Measurements from ENCODE around the gene RAPGEF4. TPM values are rescaled to one million over a fixed set of nuclear protein-coding genes. Genes with fewer than 3 reads are reported as not detected.

The RAPGEF4 gene
- total and polyA plus RNA-seq, 2 of the 4 experiments (the other 2 are of a cell fraction): 1.7 to 3.2 TPM

- 100% methylated on average over 1 of the region's 6 CpGs; no CpG with 5 or more reads in 1 of the 2 experiments for WGBS, 2 experiments (ENCODE audit: extremely low coverage in 2 of 2, insufficient read length in 1 of 2)
These were observed 86.9 kb downstream of the RAPGEF4 start for GRCh38 chr2:172822585-172822984.

More at GRCh38 chr2:172822585-172822984, 86.9 kb downstream of the RAPGEF4 start:
- H3K79me1 ChIP-seq (ENCODE audit: low read depth in 1 of 2, low read length in 2 of 2): no peaks in the 10 kb centered on the region
- no peak overlapping the region for H4K5ac ChIP-seq (ENCODE audit: low read depth, low read length)
- H3K36me3 ChIP-seq (ENCODE audit: control insufficient read depth, insufficient read depth, low read length): no peaks in the 10 kb centered on the region
- H3K56ac ChIP-seq (ENCODE audit: extremely low read depth, insufficient read depth, low read length): no peak overlapping the region
- no peaks in the 10 kb centered on the region for H3K27me3 ChIP-seq (ENCODE audit: control insufficient read depth, insufficient read depth, low read length)
- no peak overlapping the region for H3K9ac ChIP-seq (ENCODE audit: low read depth, low read length)
- H4K20me1 ChIP-seq (ENCODE audit: insufficient read depth, low read length): no peaks in the 10 kb centered on the region
- peaks cover 9% of the 10 kb centered on the region for H3K4me1 ChIP-seq (ENCODE audit: control insufficient read depth, insufficient read depth, low read length)
- H2BK5ac ChIP-seq (ENCODE audit: low read depth, low read length, poor library complexity, severe bottlenecking): no peak overlapping the region
- no peak overlapping the region for H3K23ac ChIP-seq (ENCODE audit: low read depth, low read length)
- peak overlapping the region; percentile 48 for H2AK9ac ChIP-seq (replicated peaks; ENCODE audit: low read depth, low read length, poor library complexity)
- BruUV-seq (replicated peaks): no TSS peak
- no peak overlapping the region for H3K4me3 ChIP-seq (ENCODE audit: insufficient read depth, low read depth, low read length)
- H2AFZ ChIP-seq (replicated peaks; ENCODE audit: low read length, poor library complexity): no peak overlapping the region
- TF ChIP-seq ELK1 (IDR thresholded peaks at IDR 0.05; ENCODE audit: borderline replicate concordance, low read depth, low read length): no peak
- TF ChIP-seq CEBPB (IDR thresholded peaks at IDR 0.05; ENCODE audit: low read depth, low read length): no peak
- H4K8ac ChIP-seq (ENCODE audit: low read depth in 2 of 2, low read length in 2 of 2): no peak overlapping the region
- intact Hi-C loops (cut with micrococcal nuclease): loop anchor here (10.0 kb wide), 1 partner anchor 1522 kb away; no protein-coding TSS in a partner anchor
- H3K18ac ChIP-seq (ENCODE audit: low read depth, low read length): no peak overlapping the region
- ChIA-PET POLR2A (ENCODE audit: unreplicated experiment) (no interaction called here), CTCF (no interaction called here)
- no peak overlapping the region for H2BK15ac ChIP-seq (ENCODE audit: low read depth, low read length)
- H3K9me1 ChIP-seq (ENCODE audit: insufficient read depth, low read length): peaks cover 9% of the 10 kb centered on the region
- no peak overlapping the region for H3K14ac ChIP-seq (replicated peaks; ENCODE audit: low read depth, low read length)
- in situ Hi-C loops (cut with MboI; ENCODE audit: low sequenced_read_pairs): loop anchor here (25.0 kb wide), 1 partner anchor 1515 kb away; the partner anchor contains the start of gene SP9
- no peak overlapping the region for H2BK20ac ChIP-seq (ENCODE audit: low read depth, low read length)
- no peak overlapping the region for H3K4me2 ChIP-seq (ENCODE audit: low read depth, low read length)
- H3K27ac ChIP-seq (ENCODE audit: insufficient read depth, low read length): no peak overlapping the region
- peak overlapping the region; percentile 15; the same call in 1 of the 2 replicates for H2AK5ac ChIP-seq (ENCODE audit: low read depth, low read length)
- dilution Hi-C loops (cut with HindIII; ENCODE audit: low sequenced_read_pairs, unreplicated experiment): no loop called here
- no peak for DNase-seq
- H2BK120ac ChIP-seq (ENCODE audit: low read depth, low read length): no peak overlapping the region
- no peaks in the 10 kb centered on the region for H3K9me3 ChIP-seq (ENCODE audit: control insufficient read depth, insufficient read depth, low read length)
- H3K4ac ChIP-seq (ENCODE audit: low read depth, low read length): no peak overlapping the region
- no peak for ATAC-seq (ENCODE audit: low read depth)
- H4K91ac ChIP-seq (ENCODE audit: insufficient read depth, low read depth, low read length): no peak overlapping the region

Measured in IMR-90 (cell line).